ENCODE data around the gene MUC5B.
"Not testable (repeated sequence)": the region's sequence is repeated elsewhere in the genome, so short reads cannot be mapped to it uniquely, and the experiment has no call there.

GRCh38 chr11:1245717-1246116, 22.9 kb downstream of the MUC5B start:
- not testable (repeated sequence) for TF ChIP-seq TAF1 (CRISPR knock-in tag; IDR thresholded peaks at IDR 0.05); SRF (IDR thresholded peaks at IDR 0.05; ENCODE audit: low read depth, low read length); ZNF615 (CRISPR knock-in tag; IDR thresholded peaks at IDR 0.05; ENCODE audit: borderline replicate concordance); ZNF264 (CRISPR knock-in tag; IDR thresholded peaks at IDR 0.05); PBX3 (CRISPR knock-in tag; IDR thresholded peaks at IDR 0.05; ENCODE audit: borderline replicate concordance); U2AF2 (IDR thresholded peaks at IDR 0.05; ENCODE audit: low read depth, low read length); CTCF (CRISPR knock-in tag; IDR thresholded peaks at IDR 0.05); NR1H2 (CRISPR knock-in tag; IDR thresholded peaks at IDR 0.05; ENCODE audit: borderline replicate concordance, low read depth); KLF9 (CRISPR knock-in tag; IDR thresholded peaks at IDR 0.05; ENCODE audit: low read depth)

Data from HepG2 (cell line).